HG02870 (cell line): ENCODE measurements around the gene LDLRAD4.

Source experiments
- ATAC-seq: cut with Tn5 transposase; IDR thresholded peaks from one replicate; pipeline ENCODE4 v1.9.1; 2021; ENCODE audit warnings: mild to moderate bottlenecking, moderate library complexity; ENCODE audit not compliant: unreplicated experiment

LDLRAD4 gene

DNA sequence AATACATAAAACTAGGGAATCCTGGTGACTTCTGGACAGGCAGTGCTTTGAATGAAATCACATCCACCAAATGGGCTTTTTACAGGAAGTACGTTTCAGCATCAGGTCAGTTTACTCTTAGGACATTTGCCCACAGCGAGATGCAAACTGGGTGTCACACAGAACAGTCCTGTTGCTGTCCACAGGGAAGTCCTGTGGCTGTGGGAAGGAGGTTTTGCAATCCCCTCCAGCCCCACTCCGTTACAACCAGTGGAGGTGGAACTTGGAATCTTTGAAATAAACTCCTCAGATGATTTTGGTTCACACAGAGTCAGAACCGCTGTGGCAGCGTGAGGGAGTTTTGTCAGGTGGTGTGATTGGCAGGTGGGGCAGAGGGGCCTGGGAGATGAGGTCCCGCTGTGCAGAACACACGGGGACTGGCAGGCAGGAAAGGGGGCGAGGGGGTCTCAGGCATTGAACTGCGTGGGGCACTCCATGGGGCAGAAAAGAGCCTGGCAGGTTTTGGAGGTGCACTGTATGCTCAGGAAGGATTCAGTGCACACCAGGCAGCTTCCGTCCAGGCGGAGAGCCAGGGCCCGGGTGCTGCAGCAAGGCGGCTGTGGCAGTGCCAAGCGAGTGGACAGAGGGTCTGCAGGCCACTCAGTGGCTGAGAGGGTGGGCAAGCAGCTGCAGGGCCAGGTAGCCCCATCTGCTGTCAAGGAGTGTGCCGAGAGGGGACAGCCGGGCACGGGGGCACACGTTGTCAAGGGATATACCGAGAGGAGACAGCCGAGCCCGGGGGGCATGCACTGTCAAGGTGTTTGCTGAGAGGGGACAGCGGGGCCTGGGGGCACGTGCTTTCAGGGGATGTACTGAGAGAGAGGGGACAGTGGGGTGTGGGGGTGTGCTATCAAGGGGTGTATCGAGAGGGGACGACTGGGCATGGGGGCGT, 148.7 kb downstream of the LDLRAD4 start:
- ATAC-seq = no peak

DNA sequence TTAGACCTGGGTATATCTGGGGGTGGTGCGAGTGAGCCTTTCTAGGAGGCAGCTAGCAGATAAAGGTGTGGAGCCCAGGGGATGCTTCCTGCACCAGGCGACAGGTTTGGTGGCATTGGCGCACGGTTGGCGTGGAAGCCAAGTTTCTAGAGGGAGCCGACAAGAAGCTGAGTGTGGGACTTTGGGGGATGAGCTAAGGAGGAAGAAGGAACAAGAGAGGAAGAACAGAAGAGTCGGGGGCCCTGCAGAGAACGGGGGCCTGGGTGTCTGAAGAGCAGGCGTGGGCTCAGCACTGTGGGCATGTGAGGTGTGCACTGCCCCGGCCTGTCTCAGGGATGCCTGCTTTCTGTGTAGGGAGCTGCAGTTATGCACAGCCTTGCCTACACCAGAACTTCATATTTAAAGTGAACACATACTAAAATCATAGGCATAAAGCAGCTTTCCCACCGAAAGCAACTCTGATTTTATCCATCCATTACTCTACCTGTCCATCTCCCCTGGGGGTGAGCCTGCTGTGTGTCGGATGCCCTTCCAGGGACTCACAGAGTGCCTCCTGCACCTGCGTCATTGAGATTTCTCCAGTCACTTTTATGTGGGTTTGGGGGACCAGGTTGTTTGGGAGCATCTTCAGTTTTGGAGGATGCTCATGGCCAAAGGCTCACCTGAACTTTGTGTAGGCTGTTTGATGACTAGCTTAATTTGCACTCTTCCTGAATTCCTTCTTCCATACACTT, 149.7 kb downstream of the LDLRAD4 start:
- no peak for ATAC-seq

DNA sequence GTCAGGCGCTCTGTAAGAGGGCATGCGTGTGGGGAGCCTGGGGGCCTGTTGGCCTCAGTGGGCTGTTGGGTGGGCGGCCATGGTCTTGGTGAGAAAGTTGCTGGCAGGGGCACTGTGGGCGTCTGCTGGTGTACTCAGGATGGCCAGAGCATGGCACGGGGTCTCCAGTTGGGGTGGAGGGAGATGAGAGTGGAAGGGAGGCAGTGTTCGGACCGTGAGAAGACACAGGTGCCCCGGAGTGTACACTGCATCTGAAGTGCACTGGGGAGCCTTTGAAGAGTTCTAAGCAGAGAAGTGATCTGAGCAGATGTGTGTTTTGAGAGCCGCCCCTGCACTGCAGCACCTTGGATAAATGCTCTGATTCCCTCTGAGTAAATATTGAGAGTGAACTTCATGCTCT, 150.8 kb downstream of the LDLRAD4 start:
- ATAC-seq = no peak

DNA sequence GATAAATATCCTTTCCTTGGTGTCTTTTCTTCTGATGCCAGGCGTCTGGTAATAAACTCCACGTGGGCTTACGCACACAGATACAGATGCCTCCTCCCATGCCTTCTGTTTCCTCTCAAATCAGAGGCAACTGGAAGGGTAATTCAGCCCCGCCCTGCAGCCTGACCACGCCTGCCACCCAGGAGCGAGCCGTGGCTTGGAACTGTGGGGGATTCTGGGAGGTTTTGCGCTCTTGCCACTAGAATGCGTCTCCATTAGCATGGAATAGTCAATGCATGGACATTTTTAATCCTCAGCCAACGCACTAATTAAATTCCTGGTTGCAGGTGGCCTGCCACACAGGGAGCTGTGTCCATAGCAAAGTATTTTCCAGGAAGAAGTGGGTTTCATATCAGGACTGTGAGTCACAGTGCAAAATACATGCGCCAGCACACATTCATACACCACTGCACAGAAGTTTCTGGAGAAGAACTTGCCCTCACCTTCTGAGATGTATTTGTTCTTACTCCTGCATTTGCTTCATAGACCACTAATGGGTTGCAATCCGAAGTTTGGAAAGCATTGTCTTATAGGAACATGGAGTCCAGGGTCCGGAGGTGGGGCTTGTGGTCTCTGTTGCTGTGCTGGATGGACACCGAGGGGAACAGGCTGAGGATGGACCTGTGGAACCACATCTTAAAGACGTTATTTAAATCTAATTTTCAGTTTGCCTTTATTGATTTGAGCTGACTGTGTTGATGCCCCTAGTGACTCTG, 151.4 kb downstream of the LDLRAD4 start:
- ATAC-seq = no peak

DNA sequence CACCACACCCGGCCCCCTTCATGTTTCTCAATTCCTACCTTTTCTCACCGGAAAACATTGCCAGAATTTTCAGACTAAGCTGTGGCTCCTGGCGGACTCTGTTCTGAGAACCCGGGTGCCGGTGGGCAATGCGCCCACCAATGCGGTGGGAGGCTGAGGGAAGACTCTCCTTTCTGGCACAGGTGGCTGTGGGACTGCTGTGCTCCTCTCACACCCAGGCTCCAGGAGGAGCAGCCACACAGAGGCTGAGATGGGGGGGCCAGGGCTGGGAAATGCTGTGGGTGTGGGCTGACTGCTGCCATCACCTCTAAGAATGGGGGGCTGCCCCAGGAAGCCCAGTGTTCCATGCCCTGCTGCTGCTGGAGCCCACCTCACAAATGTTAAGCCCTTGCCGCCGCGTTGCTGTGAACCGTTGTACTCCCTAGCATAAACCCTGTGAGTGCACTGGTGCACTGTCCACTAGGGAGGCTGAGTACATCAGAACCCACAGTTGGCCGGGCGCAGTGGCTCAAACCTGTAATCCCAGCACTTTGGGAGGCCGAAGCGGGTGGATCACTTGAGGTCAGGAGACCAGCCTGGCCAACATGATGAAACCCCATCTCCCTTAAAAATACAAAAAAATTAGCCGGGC, 152.6 kb downstream of the LDLRAD4 start:
- no peak for ATAC-seq

DNA sequence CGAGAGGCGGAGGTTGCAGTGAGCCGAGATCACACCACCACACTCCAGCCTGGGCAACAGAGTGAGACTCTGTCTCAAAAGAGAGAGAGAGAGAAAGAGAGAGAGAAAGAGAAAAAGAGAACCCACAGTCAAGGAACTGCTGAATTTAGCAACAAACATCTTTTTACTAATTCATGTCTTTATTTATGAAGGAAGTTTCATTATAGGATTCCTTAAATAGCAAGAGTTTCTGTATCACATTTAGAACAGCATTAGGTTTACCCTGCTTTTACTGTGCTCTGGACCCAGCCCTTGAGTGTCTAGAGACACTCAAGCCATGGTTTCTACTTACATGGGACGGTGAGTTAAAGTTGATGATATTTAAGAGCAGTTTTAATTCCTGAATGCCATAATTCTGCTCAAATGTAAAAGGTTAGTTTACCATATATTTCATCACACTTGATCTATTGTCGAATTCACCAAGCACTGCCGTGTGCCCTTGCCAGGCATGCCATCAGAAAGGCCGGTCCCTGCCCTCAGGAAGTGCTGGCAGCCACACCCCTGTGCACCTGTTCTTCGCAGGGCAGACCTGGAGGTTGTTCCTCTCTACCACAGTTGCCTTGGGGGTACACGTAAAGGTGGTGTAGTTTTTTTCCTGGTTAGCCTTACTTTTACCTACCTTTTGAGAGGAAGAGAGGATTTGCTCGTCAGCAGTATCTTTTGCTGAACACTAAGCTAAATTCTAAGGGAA, 153.3 kb downstream of the LDLRAD4 start:
- ATAC-seq = no peak

DNA sequence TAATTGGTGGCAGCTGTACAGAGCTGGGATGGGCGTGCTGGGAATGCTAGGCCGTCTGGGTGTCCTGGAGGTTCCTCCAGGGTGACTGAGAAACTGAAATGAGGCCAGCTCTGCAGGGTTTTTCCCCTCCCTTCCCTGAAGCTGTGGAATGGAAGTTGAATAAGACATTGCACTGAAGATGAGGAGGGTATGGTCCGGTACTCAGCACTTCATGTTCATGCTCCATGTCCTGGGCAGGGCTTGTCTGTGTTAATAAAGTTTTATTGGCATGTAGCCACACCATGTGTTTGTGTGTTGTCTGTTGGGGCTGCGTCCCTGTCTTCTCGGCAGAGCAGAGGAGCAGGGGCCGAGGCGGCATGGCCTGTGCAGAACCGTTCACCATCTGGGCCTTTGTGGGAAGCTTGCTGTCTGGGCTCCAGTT, 154.0 kb downstream of the LDLRAD4 start:
- no peak for ATAC-seq

DNA sequence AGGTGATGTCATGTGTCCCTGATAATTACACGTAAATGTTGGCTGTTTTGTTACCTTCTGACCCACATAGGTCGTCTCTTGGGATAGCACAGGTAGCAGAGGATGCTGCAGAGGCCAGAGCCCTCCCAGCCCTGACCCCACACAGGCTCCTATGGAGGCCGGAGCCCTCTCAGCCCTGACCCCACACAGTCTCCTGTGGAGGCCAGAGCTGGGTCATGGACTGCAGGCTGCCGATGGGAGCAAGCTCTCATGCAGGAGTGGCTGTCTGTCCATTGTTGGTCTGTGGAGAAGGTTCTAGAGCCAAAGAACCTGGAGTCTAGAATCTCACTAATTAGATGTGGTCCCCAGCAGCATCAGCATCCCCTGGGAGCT, 155.5 kb downstream of the LDLRAD4 start:
- no peak for ATAC-seq

DNA sequence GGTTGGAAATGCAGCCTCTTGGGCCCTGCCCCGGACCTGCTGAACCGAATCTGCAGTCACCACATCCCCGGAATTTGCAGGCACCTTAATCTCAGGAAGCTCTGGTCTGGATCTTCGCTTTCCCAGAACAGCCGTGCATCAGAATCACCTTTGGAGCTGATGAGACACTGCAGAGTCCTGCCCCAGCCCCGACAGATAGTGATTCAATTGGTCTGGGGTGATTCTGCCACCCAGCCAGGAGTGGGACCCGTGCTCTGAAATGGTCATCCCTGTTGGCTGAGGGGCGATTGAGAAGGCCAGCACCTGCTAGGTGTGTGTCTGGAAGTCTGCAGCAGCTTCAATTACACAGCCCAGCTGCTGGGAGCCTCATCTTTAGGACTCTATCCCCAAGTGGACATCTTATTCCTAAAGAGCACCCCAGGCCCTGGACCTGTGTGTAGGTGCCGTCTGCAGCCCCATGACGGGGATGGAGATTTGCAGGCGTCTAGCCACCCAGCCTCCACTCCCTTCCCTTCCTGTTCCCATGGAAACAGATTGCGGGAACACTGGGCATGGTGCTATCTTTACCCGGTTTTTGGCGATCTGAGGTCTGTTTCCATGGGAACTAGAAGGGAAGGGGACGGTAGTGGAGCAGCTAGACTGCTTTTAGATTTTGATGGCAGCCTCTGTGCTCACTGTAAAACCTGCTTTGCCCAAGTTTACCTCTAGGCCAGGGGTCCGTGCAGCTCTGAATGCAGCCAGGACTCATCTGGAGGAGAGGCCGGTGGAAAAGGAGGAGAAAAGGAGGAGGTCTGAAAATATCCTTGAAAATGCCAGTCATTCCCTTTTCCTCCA, 156.1 kb downstream of the LDLRAD4 start:
- no peak for ATAC-seq

DNA sequence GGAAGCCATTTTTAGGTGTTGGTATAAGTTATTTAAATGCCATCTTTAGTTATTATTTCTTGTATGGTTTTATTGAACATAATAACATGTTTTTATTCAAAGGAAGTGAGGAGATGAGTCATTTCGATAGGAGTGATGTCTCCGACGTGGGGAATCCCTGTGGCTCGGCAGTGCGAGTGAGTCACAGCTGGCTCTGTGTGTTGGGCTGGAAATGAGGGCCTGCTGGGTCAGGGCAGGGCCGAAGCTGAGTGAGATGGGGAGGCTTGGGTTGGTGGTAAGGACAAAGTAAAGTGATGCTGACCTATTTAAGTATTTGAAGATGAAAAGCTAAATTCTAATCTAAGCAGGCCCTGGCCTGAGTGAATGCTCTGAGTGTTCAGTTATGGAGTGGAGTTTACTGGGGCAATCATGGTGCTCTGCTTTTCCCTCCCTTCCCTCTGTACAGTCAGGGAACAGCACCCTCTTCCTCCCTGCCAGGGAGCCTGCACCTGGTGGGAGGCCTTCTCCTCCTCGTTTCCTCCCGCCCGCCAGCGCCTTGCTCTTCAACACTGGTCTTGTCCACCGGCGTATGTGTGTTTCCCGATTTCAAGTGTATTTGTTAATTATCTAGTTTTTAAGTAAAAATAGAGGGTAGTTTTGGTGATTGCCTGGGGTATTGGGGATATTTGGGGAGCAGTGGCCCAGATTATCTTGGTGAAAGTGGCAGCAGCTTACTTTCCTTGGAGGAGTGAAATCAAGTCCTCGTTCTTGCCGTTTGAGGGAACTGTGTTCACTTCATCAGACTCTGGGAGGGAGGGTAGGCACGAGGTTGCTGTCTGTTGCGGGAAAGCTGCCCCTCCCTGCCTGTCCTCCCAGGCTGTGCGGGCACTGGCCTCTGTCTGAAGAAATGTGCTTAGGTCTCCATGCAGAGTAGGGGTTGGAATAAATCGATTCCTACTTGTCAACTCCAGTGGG, 157.0 kb downstream of the LDLRAD4 start:
- peak; percentile 91 for ATAC-seq

DNA sequence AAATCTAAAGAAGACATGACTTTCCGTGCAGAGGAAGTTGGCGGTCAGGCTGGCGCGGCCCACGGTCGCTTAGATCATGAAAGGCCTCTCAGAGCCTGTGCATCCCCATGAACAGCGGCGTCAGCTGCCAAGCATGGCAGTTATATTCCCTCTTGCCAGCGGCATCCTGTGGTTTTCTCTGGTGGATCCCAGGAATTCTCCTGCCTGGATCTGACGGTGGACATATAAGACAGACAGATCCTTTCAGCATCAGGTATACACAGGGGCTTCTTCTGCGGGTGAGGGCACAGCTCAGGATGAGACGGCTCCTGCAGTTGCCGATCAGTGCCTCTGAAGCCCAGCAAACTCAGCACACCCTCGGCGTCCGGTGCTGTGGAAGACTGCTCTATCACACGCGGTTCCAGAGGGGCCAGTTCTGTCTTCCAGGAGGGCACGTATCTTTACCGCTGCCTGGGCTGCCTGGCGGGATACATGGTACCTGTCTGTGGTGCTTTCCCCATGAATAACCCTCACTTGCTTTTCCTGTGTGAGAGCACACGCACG, 157.8 kb downstream of the LDLRAD4 start:
- ATAC-seq = no peak

DNA sequence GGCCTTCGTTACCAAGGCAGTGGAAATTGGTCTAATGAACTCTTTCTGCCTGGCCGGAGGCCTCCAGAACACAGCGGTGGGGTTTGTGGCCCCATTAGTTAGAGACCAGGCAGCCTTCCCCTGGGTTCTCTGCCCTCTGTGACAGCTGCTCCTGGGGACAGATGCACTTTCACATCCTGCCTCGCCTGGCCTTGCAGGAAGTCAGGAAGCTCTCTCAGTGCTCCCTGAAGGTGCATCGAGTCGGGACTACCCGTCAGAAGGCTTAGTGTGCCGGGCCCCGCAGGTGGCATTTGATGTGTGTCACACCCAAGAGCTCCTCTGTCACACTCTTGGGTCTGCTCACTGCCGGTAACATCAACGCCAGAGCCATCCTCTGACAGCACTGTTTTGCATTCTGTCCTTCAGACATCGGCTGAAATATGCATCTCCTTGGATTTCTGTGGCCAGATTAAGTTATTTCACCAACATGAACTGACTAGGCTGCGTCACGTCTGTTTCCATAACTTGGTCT, 158.3 kb downstream of the LDLRAD4 start:
- no peak for ATAC-seq

DNA sequence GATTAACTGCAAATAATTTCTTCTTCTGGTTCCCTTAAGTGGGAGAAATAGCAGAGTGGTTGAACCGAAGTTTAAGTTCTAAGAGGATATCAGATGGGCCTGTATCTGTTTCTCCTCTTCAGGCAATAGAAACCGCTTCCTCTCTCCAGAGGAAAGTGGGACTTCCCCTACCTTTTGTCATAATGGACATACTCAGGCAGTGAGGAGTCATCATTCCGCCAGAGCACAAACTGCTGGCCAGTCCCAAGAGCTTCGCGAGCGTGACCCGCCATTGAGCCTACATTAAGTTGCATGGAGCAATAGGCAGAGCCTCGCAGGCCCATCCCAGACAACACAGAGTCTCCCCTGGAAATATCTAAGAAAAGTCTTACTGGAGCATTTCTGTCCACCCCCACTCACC, 158.9 kb downstream of the LDLRAD4 start:
- no peak for ATAC-seq

DNA sequence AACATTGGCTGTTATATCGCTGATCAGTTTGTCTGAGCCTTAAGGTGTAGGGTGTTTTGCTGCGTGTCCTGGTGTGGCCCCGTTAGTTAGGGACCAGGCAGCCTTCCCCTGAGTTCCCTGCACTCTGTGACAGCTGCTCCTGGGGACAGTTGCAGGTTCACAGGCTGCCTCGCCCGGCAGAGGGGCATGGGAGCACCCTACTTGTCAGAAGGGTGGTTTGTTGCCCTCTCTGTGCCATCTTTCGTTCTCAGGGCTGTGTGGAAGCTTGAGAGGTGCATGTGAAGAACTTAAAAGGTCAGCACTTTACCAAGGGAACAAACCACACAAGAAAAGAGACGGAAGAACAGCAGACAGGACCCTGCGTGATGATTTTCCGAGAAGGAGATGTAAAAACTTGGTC, 159.6 kb downstream of the LDLRAD4 start:
- no peak for ATAC-seq

DNA sequence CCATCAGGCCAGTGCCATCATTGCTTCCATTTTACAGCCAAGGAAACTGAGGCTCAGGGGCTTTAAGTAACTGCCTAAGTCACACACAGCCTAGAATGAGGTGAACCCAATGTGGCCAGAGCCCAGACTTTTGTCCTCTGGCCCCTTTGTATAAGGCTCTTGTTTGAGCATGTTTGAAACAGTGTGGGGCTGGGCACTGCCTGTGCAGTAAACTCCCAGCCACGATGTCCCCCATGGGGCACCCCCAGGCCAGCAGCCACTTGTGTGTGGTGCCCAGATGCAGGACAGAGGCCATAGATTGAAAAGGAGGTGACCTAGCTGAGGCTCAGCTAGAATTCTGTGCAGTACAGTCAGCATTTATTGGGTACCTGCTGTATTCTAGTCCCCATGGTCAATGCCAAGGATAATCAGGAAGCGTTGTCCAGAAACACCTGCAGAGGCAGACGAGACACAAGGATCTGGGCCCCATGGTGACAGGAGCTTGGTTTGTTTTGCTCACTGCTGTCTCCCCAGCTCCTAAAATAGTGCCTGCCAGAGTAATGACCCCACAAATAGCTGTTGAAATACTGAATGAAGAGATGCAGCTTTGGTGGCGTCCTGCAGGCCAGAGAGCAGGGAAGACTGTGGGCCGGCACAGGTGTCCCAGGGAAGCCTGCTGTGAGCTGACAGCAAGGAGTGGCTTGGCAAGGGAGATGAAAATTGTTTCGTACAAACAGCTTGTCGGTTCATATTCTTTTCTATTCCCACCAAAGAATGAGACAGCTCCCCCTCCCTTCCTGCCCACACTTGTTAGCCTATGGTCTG, 160.7 kb downstream of the LDLRAD4 start:
- ATAC-seq = no peak

DNA sequence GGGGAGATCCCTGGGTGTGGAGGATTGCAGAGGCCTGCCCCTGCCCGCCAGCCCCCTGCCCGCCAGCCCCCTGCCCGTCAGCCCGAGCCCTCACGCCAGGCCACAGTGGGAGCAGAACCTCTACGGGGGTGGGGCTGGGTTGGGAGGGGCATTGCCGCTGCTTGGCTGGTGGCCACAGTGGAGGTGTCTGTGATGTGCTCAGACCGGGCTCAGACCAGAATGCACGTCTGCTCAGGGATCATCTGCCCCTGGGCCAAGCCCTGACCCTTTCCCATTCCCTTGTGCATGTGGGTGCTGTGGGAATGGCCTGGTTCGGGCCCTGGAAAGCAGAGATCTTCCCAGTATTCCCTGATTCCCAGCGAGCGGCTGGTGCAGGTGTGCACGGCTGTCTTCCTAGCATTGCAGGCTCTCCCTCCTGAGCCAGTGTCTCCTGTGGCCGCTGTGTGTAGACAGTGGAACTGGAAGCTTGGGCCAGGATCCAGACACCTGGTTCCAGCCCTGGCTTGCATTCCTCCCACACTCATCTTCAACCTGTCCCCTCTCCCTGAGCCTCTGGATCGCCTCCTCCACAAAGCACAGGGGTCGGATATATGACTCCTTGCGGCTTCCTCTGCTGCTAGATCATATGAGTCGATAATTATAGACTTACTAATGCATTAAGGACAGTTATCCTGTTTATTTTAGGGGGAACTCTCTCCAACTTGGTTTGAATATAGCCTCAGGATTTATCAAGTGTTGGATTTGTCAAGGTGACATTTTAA, 161.6 kb downstream of the LDLRAD4 start:
- ATAC-seq = no peak
